ENCODE data around the gene ERCC8.

DNA sequence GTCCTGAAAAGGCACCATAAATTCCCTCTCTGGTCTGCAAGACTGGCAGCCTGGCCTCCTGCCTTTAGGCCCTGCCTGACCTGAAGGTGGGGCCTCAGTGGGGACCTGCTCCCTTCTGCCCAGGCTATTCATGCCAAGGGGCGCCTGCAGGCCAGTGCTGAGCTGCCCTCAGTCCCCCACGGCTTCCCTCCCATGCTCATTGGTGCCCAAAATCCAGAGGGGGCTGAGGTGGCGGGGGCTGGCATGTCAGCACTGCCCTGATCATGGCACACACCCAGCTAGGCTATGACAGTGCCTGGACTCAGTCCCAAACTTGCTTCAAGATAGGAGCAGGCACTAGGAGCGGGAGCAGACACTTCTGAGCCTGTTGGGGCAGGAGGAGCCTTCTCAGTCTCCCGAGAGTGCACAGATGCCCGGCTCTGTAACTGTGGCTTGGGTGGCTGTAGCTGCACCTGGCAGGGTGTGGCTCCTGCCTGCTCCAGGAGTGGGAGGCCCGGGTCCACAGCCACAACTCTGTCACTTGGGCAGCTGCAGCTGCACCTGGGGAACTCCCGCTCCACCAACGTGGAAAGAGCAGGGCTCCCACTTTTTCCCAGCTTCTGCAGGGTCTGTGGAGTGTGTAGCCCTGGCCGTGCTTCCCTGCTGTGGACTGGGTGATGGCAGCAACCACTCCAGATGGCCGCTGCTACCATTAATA, 49.2 kb upstream of the ERCC8 start:
- TF ChIP-seq, protein P1, sequence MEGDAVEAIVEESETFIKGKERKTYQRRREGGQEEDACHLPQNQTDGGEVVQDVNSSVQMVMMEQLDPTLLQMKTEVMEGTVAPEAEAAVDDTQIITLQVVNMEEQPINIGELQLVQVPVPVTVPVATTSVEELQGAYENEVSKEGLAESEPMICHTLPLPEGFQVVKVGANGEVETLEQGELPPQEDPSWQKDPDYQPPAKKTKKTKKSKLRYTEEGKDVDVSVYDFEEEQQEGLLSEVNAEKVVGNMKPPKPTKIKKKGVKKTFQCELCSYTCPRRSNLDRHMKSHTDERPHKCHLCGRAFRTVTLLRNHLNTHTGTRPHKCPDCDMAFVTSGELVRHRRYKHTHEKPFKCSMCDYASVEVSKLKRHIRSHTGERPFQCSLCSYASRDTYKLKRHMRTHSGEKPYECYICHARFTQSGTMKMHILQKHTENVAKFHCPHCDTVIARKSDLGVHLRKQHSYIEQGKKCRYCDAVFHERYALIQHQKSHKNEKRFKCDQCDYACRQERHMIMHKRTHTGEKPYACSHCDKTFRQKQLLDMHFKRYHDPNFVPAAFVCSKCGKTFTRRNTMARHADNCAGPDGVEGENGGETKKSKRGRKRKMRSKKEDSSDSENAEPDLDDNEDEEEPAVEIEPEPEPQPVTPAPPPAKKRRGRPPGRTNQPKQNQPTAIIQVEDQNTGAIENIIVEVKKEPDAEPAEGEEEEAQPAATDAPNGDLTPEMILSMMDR (IDR thresholded peaks at IDR 0.05; ENCODE audit: borderline replicate concordance, extremely low read depth, low read length, poor library complexity, severe bottlenecking) = no peak
- no peak for TF ChIP-seq EZH2 (IDR thresholded peaks at IDR 0.05; ENCODE audit: borderline replicate concordance, low read depth, low read length, severe bottlenecking)

All from DND-41 (cell line).